Breast epithelium (tissue), 4 donors: ENCODE data around the gene CD14. TPM values are rescaled to one million over a fixed set of nuclear protein-coding genes. Genes with fewer than 3 reads are reported as not detected.
A peak's percentile ranks its signal among the peaks of the same experiment; 100 is the strongest.
"Not testable (repeated sequence)": the region's sequence is repeated elsewhere in the genome, so short reads cannot be mapped to it uniquely, and the experiment has no call there.

Experiments used
- DNase-seq, 2 donors: peaks; one replicate each; pipeline ENCODE4 v3.0.0-alpha.2; 2019; ENCODE audit warnings: low spot score in 2 of 2
- H3K27ac ChIP-seq, 2 donors: fragments of 200-600 bp; sonication (generic) in 1 of 2; one replicate each; pipeline ENCODE4 v1.5.1; 2016 to 2019; ENCODE audit warnings: mild to moderate bottlenecking in 1 of 2
- H3K27me3 ChIP-seq, 2 donors: fragments of 200-600 bp; sonication (generic) in 1 of 2; one replicate each; pipeline versions ENCODE4 v1.5.1 to v1.6.0; 2017 to 2019; ENCODE audit warnings: control low read depth in 1 of 2, mild to moderate bottlenecking in 1 of 2
- H3K36me3 ChIP-seq: fragments of 200-600 bp; one replicate; pipeline ENCODE4 v1.5.1; 2019
- H3K4me1 ChIP-seq, 2 donors: fragments of 200-600 bp; sonication (generic); one replicate each; pipeline ENCODE4 v1.5.1; 2016 to 2019; ENCODE audit warnings: control low read depth in 1 of 2
- H3K4me3 ChIP-seq, 3 donors: fragments of 200-600 bp; sonication (generic); 1 replicate in 2 of 3; 2 replicates in 1 of 3; pipeline ENCODE4 v1.5.1; 2016 to 2019; ENCODE audit warnings: mild to moderate bottlenecking in 3 of 3, moderate library complexity in 2 of 3
- H3K9me3 ChIP-seq, 2 donors: fragments of 200-600 bp; sonication (generic) in 1 of 2; one replicate each; pipeline ENCODE4 v1.5.1; 2016 to 2019; ENCODE audit warnings: control low read depth in 1 of 2
- CTCF ChIP-seq, 3 donors: fragments of 450-650 bp; IDR thresholded peaks; one replicate each; pipeline ENCODE4 v1.5.1; 2016 to 2017; ENCODE audit warnings: antibody characterized with exemption in 3 of 3, mild to moderate bottlenecking in 3 of 3, moderate library complexity in 3 of 3
- POLR2A ChIP-seq: fragments of 450-650 bp; IDR thresholded peaks from one replicate; pipeline ENCODE4 v1.6.1; 2016; ENCODE audit warnings: antibody characterized with exemption, mild to moderate bottlenecking, moderate library complexity
- POLR2AphosphoS5 ChIP-seq, 3 donors: sonication (generic); formaldehyde crosslinking; IDR thresholded peaks; one replicate each; pipeline ENCODE4 v1.6.1; 2017; ENCODE audit warnings: antibody characterized with exemption in 3 of 3
- intact Hi-C: fragments of 100-400 bp; cut with DNase I; formaldehyde crosslinking; loops from one replicate; pipeline ENCODE4 v1.15.1; 2023; ENCODE audit warnings: low total_unique reads
- total RNA-seq, 3 donors: library from RNA; depleted of rRNA; stranded (reverse); fragments of >200 nt; gene quantifications; one replicate each; pipeline ENCODE4 v1.1.0, GENCODE V29; 2016

CD14 gene
- total RNA-seq, 3 donors from 2014 or later = 46.9 to 119 (median 65.7) TPM

GRCh38 chr5:140630292-140631035 lies 2.5 kb downstream of the CD14 start:
- H3K27me3 ChIP-seq = no peaks in the 10 kb centered on the region
- H3K36me3 ChIP-seq = no peaks in the 10 kb centered on the region
- TF ChIP-seq CTCF (IDR thresholded peaks at IDR 0.05) (no peak), POLR2AphosphoS5 (IDR thresholded peaks at IDR 0.05) (no peak), POLR2A (no peak)
- H3K4me3 ChIP-seq = peak overlapping the region; percentile 24 to 62 (median 53)
- intact Hi-C loops = no loop called here
- H3K9me3 ChIP-seq = no peaks in the 10 kb centered on the region
- DNase-seq = no peak
- H3K27ac ChIP-seq = peak overlapping the region; percentile 21 to 84
- H3K4me1 ChIP-seq = peaks cover 0 to 6% of the 10 kb centered on the region in 2 donors

GRCh38 chr5:140628711-140629110 lies 4.3 kb downstream of the CD14 start:
- Histone ChIP-seq H3K9me3 (no peaks in the 10 kb centered on the region), H3K4me3 (no peak overlapping the region), H3K36me3 (no peaks in the 10 kb centered on the region), H3K4me1 (peaks cover 0 to 6% of the 10 kb centered on the region in 2 donors), H3K27ac (no peak overlapping the region), H3K27me3 (no peaks in the 10 kb centered on the region)
- no peak for DNase-seq
- TF ChIP-seq POLR2AphosphoS5 (IDR thresholded peaks at IDR 0.05) (no peak), POLR2A (no peak), CTCF (IDR thresholded peaks at IDR 0.05) (no peak)
- intact Hi-C loops = no loop called here

GRCh38 chr5:140627972-140628371 lies 5.0 kb downstream of the CD14 start:
- H3K4me3 ChIP-seq = no peak overlapping the region
- intact Hi-C loops = no loop called here
- TF ChIP-seq CTCF (IDR thresholded peaks at IDR 0.05) (no peak), POLR2A (no peak)
- H3K27ac ChIP-seq = no peak overlapping the region
- no peaks in the 10 kb centered on the region for H3K9me3 ChIP-seq
- H3K27me3 ChIP-seq = no peaks in the 10 kb centered on the region
- no peak for DNase-seq
- H3K36me3 ChIP-seq = no peaks in the 10 kb centered on the region
- peaks cover 0 to 2% of the 10 kb centered on the region in 2 donors for H3K4me1 ChIP-seq

- H3K4me1 ChIP-seq, DNase-seq: not testable (repeated sequence)
These were observed 8.1 kb downstream of the CD14 start for GRCh38 chr5:140624886-140625285.

GRCh38 chr5:140623061-140623460 lies 9.9 kb downstream of the CD14 start:
- not testable (repeated sequence) for H3K27ac ChIP-seq

More at GRCh38 chr5:140624886-140625285, 8.1 kb downstream of the CD14 start:
- intact Hi-C loops, H3K27ac ChIP-seq, H3K9me3 ChIP-seq, H3K27me3 ChIP-seq, H3K4me3 ChIP-seq, H3K36me3 ChIP-seq: not testable (repeated sequence)

GRCh38 chr5:140622301-140622700 lies 10.7 kb downstream of the CD14 start:
- Histone ChIP-seq H3K4me3 (no peak overlapping the region), H3K27me3 (no peaks in the 10 kb centered on the region), H3K4me1 (no peaks in the 10 kb centered on the region), H3K9me3 (no peaks in the 10 kb centered on the region), H3K36me3 (no peaks in the 10 kb centered on the region), H3K27ac (no peak overlapping the region)
- DNase-seq = no peak
- intact Hi-C loops = no loop called here
- TF ChIP-seq POLR2A = no peak
- no peak for TF ChIP-seq POLR2AphosphoS5 (IDR thresholded peaks at IDR 0.05)
- TF ChIP-seq CTCF (IDR thresholded peaks at IDR 0.05) = no peak

More at GRCh38 chr5:140623061-140623460, 9.9 kb downstream of the CD14 start:
- intact Hi-C loops, H3K4me1 ChIP-seq, H3K9me3 ChIP-seq, DNase-seq, H3K27me3 ChIP-seq, H3K36me3 ChIP-seq, H3K4me3 ChIP-seq: not testable (repeated sequence)
